Lower lobe of right lung (tissue), 2 donors: ENCODE measurements around the gene GTF2H3. TPM values are rescaled to one million over a fixed set of nuclear protein-coding genes. Genes with fewer than 3 reads are reported as not detected.

Experiments
- ATAC-seq, 2 donors: fragments of 200-7000 bp; cut with Tn5 transposase; one replicate each; pipeline ENCODE4 v1.9.1; 2020 to 2022; ENCODE audit warnings: mild to moderate bottlenecking in 2 of 2, moderate library complexity in 2 of 2
- DNase-seq: peaks from one replicate; pipeline ENCODE4 v3.0.0-alpha.2; 2020
- H3K27ac ChIP-seq: fragments of 200-600 bp; one replicate; pipeline ENCODE4 v1.8.0; 2022
- H3K27me3 ChIP-seq: fragments of 200-600 bp; one replicate; pipeline ENCODE4 v1.8.0; 2022; ENCODE audit warnings: low read depth
- H3K36me3 ChIP-seq: fragments of 200-600 bp; one replicate; pipeline ENCODE4 v1.8.0; 2022; ENCODE audit warnings: mild to moderate bottlenecking
- H3K4me1 ChIP-seq: fragments of 200-600 bp; one replicate; pipeline ENCODE4 v1.8.0; 2022
- H3K4me3 ChIP-seq: fragments of 200-600 bp; one replicate; pipeline ENCODE4 v1.8.0; 2022; ENCODE audit warnings: mild to moderate bottlenecking
- H3K9me3 ChIP-seq: fragments of 200-600 bp; one replicate; pipeline ENCODE4 v1.8.0; 2022
- CTCF ChIP-seq: fragments of 200-600 bp; IDR thresholded peaks from one replicate; pipeline ENCODE4 v1.8.0; 2022; ENCODE audit warnings: antibody characterized with exemption, mild to moderate bottlenecking
- intact Hi-C: fragments of 100-400 bp; cut with DNase I; formaldehyde crosslinking; loops from one replicate; pipeline ENCODE4 v1.11.0; 2022
- total RNA-seq: library from RNA; stranded (reverse); fragmentation: NEBNext Ultra II Directional; extraction: Animal tissue kit (Norgen Biotek cat#: 25700); gene quantifications from one replicate; pipeline ENCODE4 v1.2.1, GENCODE V29; 2021
- donor health status: DM: no; HTN: yes; CAD: no; lungs with severe emphysema.

GTF2H3 gene
- total RNA-seq, 1 donor from 2014 or later: 25.5 TPM

GRCh38 chr12:123648401-123648800 lies 14.8 kb downstream of the GTF2H3 start:
- no peaks in the 10 kb centered on the region for H3K9me3 ChIP-seq
- TF ChIP-seq CTCF: no peak

GRCh38 chr12:123654129-123654701 lies 20.6 kb downstream of the GTF2H3 start:
- Histone ChIP-seq H3K9me3 (no peaks in the 10 kb centered on the region), H3K27ac (no peak overlapping the region), H3K27me3 (no peaks in the 10 kb centered on the region), H3K4me3 (no peak overlapping the region), H3K36me3 (peaks cover 75% of the 10 kb centered on the region), H3K4me1 (no peaks in the 10 kb centered on the region)
- intact Hi-C loops: no loop called here
- no peak for ATAC-seq
- TF ChIP-seq CTCF: no peak
- no peak for DNase-seq

More at GRCh38 chr12:123648401-123648800, 14.8 kb downstream of the GTF2H3 start:
- no peak for DNase-seq
- intact Hi-C loops: no loop called here
- no peak overlapping the region for H3K27ac ChIP-seq
- ATAC-seq: no peak
- H3K36me3 ChIP-seq: peaks cover 83% of the 10 kb centered on the region
- H3K27me3 ChIP-seq: no peaks in the 10 kb centered on the region
- no peaks in the 10 kb centered on the region for H3K4me1 ChIP-seq
- no peak overlapping the region for H3K4me3 ChIP-seq

- intact Hi-C loops: no loop called here
- Histone ChIP-seq H3K27me3 (no peaks in the 10 kb centered on the region), H3K27ac (no peak overlapping the region), H3K36me3 (peaks cover 75% of the 10 kb centered on the region), H3K9me3 (no peaks in the 10 kb centered on the region), H3K4me1 (no peaks in the 10 kb centered on the region), H3K4me3 (no peak overlapping the region)
- ATAC-seq (no peak), DNase-seq (no peak)
- no peak for TF ChIP-seq CTCF
Observed at GRCh38 chr12:123655420-123655819, 21.8 kb downstream of the GTF2H3 start.

- no peak for ATAC-seq
- Histone ChIP-seq H3K4me1 (no peaks in the 10 kb centered on the region), H3K36me3 (peaks cover 73% of the 10 kb centered on the region), H3K27ac (no peak overlapping the region), H3K4me3 (no peak overlapping the region), H3K27me3 (no peaks in the 10 kb centered on the region), H3K9me3 (no peaks in the 10 kb centered on the region)
- DNase-seq: no peak
- no peak for TF ChIP-seq CTCF
- intact Hi-C loops: no loop called here
Observed at GRCh38 chr12:123656392-123656791, 22.8 kb downstream of the GTF2H3 start.

GRCh38 chr12:123657211-123657610 lies 23.6 kb downstream of the GTF2H3 start:
- intact Hi-C loops: no loop called here
- H3K9me3 ChIP-seq: no peaks in the 10 kb centered on the region
- H3K27ac ChIP-seq: no peak overlapping the region
- ATAC-seq (no peak), DNase-seq (no peak)
- H3K36me3 ChIP-seq: peaks cover 67% of the 10 kb centered on the region
- no peaks in the 10 kb centered on the region for H3K27me3 ChIP-seq
- no peak for TF ChIP-seq CTCF
- H3K4me1 ChIP-seq: no peaks in the 10 kb centered on the region
- H3K4me3 ChIP-seq: no peak overlapping the region
